ENCODE data around the gene TNFSF13B.

The TNFSF13B gene

GRCh38 chr13:108268466-108269112, 929 bp upstream of the TNFSF13B start:
- no peak overlapping the region for H3K4me3 ChIP-seq (replicated peaks; ENCODE audit: low read depth, low read length)
- no peak for TF ChIP-seq CTCF (IDR thresholded peaks at IDR 0.05; ENCODE audit: low read depth, low read length, missing control alignments)
- no peak for DNase-seq (ENCODE audit: extremely low read depth, low read depth)

GRCh38 chr13:108270442-108270841, 924 bp downstream of the TNFSF13B start:
- no peak for DNase-seq (ENCODE audit: extremely low read depth, low read depth)
- H3K4me3 ChIP-seq (replicated peaks; ENCODE audit: low read depth, low read length): no peak overlapping the region; the same call in 1 of the 2 replicates
- no peak for TF ChIP-seq CTCF (IDR thresholded peaks at IDR 0.05; ENCODE audit: low read depth, low read length, missing control alignments)

GRCh38 chr13:108272333-108272732, 2.8 kb downstream of the TNFSF13B start:
- TF ChIP-seq CTCF (IDR thresholded peaks at IDR 0.05; ENCODE audit: low read depth, low read length, missing control alignments): no peak
- no peak overlapping the region for H3K4me3 ChIP-seq (replicated peaks; ENCODE audit: low read depth, low read length)
- no peak for DNase-seq (ENCODE audit: extremely low read depth, low read depth)

- H3K4me3 ChIP-seq (replicated peaks; ENCODE audit: low read depth, low read length): no peak overlapping the region
- no peak for DNase-seq (ENCODE audit: extremely low read depth, low read depth)
- no peak for TF ChIP-seq CTCF (IDR thresholded peaks at IDR 0.05; ENCODE audit: low read depth, low read length, missing control alignments)
Observed at GRCh38 chr13:108273429-108274118, 4.1 kb downstream of the TNFSF13B start.

GRCh38 chr13:108274718-108275117, 5.2 kb downstream of the TNFSF13B start:
- no peak for TF ChIP-seq CTCF (IDR thresholded peaks at IDR 0.05; ENCODE audit: low read depth, low read length, missing control alignments)
- no peak for DNase-seq (ENCODE audit: extremely low read depth, low read depth)

GRCh38 chr13:108276060-108276459, 6.5 kb downstream of the TNFSF13B start:
- no peak overlapping the region for H3K4me3 ChIP-seq (replicated peaks; ENCODE audit: low read depth, low read length)
- no peak for DNase-seq (ENCODE audit: extremely low read depth, low read depth)
- no peak for TF ChIP-seq CTCF (IDR thresholded peaks at IDR 0.05; ENCODE audit: low read depth, low read length, missing control alignments)

More at GRCh38 chr13:108274718-108275117, 5.2 kb downstream of the TNFSF13B start:
- H3K4me3 ChIP-seq (replicated peaks; ENCODE audit: low read depth, low read length): no peak overlapping the region
